Pancreas (tissue), 10 donors: ENCODE data around the gene STAT5B. TPM values are rescaled to one million over a fixed set of nuclear protein-coding genes. Genes with fewer than 3 reads are reported as not detected.

Source experiments
- ATAC-seq, 4 donors: fragments of 200-7000 bp; cut with Tn5 transposase; one replicate each; pipeline versions ENCODE4 v1.8.0 to v1.9.1; 2020; ENCODE audit warnings: mild to moderate bottlenecking in 4 of 4, moderate library complexity in 4 of 4
- DNase-seq, 6 donors: peaks; one replicate each; pipeline ENCODE4 v3.0.0-alpha.2; 2020
- FAIRE-seq: peaks from 2 replicates; lab custom pipeline; 2012; peaks lifted over from hg19 to GRCh38; lab: Jason Lieb, UNC
- H3K27ac ChIP-seq, 4 donors: fragments of 200-600 bp; sonication (generic); 1 replicate in 3 of 4; 2 replicates in 1 of 4; pipeline versions ENCODE4 v1.5.0 to v1.8.0; 2020
- H3K27me3 ChIP-seq, 4 donors: fragments of 200-600 bp; one replicate each; pipeline ENCODE4 v1.8.0; 2021
- H3K36me3 ChIP-seq, 3 donors: fragments of 200-600 bp; sonication (generic) in 1 of 3; one replicate each; pipeline versions ENCODE4 v1.5.0 to v1.8.0; 2020 to 2021
- H3K4me1 ChIP-seq, 3 donors: fragments of 200-600 bp; one replicate each; pipeline ENCODE4 v1.8.0; 2021
- H3K4me3 ChIP-seq, 4 donors: fragments of 200-600 bp; sonication (generic) in 2 of 4; one replicate each; pipeline versions ENCODE4 v1.5.0 to v1.8.0; 2020 to 2021
- H3K9me3 ChIP-seq, 4 donors: fragments of 200-600 bp; one replicate each; pipeline ENCODE4 v1.8.0; 2021
- WGBS, 2 donors: extraction: QIAGEN DNeasy Blood & Tissue Kit; methylation state at CpG; one replicate each; pipeline ENCODE4 v1.1.7; 2013; 5-methylcytosine and 5-hydroxymethylcytosine counted together
- intact Hi-C, 3 donors: fragments of 100-400 bp; cut with DNase I; formaldehyde crosslinking; loops; one replicate each; pipeline versions ENCODE4 v1.11.1 to v1.14.2; 2022
- polyA plus RNA-seq, 2 donors: library from polyadenylated mRNA; stranded (reverse); fragments of 200-250 nt; gene quantifications; one replicate each; pipeline ENCODE4 v1.2.3, GENCODE V29; 2013
- total RNA-seq, 6 donors: library from RNA; stranded (reverse); fragmentation: NEBNext Ultra II Directional in 4 of 6; extraction: Animal tissue kit (Norgen Biotek cat#: 25700) in 4 of 6; gene quantifications; one replicate each; pipeline versions ENCODE4 v1.2.1 to v1.2.4, GENCODE V29; 2021 to 2023
- TF ChIP-seq, protein P1 (sequence below), 4 donors: fragments of 200-600 bp; sonication (generic) in 3 of 4; IDR thresholded peaks; one replicate each; pipeline versions ENCODE4 v1.5.0 to v1.8.0; 2021; ENCODE audit warnings: antibody characterized with exemption in 4 of 4
- donor health status: healthy with polysubstance abuse.
- donor health status: DM: no; HTN: no; CAD: no; lungs with moderate emphysema.
- donor health status: DM: no; HTN: no; CAD: no.
- donor health status: control.
- donor health status: control.
- donor health status: Bipolar disorder and iron deficiency.
- donor health status: DM: yes; HTN: yes; CAD: no.
- donor health status: DM: no; HTN: no; CAD: no.
- donor health status: DM: no; HTN: no; CAD: no.
- donor health status: DM: yes; HTN: yes; CAD: no.

STAT5B gene
- total and polyA plus RNA-seq, 8 donors: 17.9 to 27.5 (median 24.1) TPM

DNA sequence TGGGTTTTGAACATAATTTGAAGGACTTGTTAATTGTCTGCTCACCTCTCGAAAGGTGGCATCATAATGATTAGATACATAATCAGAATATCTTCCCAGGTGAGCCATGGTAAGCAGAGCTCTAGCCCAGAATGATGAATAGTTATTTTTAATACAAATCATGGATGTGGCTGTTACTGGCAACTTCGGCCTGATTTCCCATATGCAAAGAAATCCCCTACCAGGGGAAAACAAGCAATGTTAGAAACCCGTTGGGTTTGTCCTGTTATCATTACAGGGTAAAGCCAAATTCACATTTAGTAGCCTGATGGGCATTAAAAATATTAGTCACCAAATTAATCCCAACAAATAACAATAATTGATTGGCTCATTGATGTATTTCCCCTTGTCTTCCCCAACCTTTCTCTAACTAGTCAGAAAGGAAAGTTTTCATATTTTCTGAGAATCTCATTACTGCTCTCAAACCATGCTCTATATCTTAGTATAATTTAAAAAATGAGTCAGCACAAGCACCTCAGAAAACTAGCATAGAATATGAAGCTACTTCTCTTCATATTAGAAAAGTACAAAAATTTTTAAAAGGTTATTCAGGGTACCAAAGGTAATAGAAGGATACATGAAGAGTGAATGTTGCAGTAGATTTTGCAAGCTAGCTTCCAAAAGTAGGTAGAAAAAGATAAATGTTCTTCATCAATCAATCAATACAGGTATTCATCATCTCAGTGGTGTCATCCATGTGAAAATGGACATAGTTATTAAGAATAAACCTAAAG, 5.0 kb downstream of the STAT5B start:
- H3K27ac ChIP-seq: no peak overlapping the region
- no peak for ATAC-seq
- no peaks in the 10 kb centered on the region for H3K36me3 ChIP-seq
- TF ChIP-seq, protein P1, sequence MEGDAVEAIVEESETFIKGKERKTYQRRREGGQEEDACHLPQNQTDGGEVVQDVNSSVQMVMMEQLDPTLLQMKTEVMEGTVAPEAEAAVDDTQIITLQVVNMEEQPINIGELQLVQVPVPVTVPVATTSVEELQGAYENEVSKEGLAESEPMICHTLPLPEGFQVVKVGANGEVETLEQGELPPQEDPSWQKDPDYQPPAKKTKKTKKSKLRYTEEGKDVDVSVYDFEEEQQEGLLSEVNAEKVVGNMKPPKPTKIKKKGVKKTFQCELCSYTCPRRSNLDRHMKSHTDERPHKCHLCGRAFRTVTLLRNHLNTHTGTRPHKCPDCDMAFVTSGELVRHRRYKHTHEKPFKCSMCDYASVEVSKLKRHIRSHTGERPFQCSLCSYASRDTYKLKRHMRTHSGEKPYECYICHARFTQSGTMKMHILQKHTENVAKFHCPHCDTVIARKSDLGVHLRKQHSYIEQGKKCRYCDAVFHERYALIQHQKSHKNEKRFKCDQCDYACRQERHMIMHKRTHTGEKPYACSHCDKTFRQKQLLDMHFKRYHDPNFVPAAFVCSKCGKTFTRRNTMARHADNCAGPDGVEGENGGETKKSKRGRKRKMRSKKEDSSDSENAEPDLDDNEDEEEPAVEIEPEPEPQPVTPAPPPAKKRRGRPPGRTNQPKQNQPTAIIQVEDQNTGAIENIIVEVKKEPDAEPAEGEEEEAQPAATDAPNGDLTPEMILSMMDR (IDR thresholded peaks at IDR 0.05): no peak
- no peak for FAIRE-seq
- H3K4me1 ChIP-seq: peaks cover 0 to 12% (median 0%) of the 10 kb centered on the region in 3 donors
- DNase-seq: no peak
- intact Hi-C loops: no loop called here
- H3K27me3 ChIP-seq: no peaks in the 10 kb centered on the region
- no peak overlapping the region for H3K4me3 ChIP-seq
- H3K9me3 ChIP-seq: no peaks in the 10 kb centered on the region
- 72 to 77% methylated on average over 3 of the region's 3 CpGs for WGBS, 2 donors

DNA sequence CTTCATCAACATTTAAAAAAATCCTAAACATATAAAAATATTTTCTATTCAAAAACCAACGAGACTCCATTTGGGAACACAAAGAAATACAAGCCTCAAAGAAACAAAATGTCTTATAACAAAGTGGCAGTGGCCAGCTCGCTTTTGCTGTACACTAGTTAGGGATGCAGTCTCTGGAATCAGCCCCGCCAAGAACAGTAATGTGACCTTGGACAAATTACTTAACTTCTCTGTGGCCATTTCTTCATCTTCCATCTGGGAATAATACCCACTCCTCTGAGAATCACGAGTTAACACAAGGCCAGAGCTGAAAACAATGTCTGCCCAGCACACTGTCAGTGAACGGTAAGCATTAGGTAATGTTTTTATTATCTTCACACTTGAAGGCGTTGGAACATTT, 5.6 kb downstream of the STAT5B start:
- TF ChIP-seq, protein P1 (IDR thresholded peaks at IDR 0.05): no peak
- WGBS, 2 donors: 57 to 59% methylated on average over 6 of the region's 6 CpGs
- ATAC-seq (peak in 2 of 4 donors; percentile 35 to 40), FAIRE-seq (no peak), DNase-seq (no peak)
- Histone ChIP-seq H3K9me3 (no peaks in the 10 kb centered on the region), H3K36me3 (no peaks in the 10 kb centered on the region), H3K27me3 (no peaks in the 10 kb centered on the region), H3K4me1 (peaks cover 0 to 12% (median 0%) of the 10 kb centered on the region in 3 donors), H3K4me3 (no peak overlapping the region), H3K27ac (no peak overlapping the region)
- intact Hi-C loops: no loop called here

DNA sequence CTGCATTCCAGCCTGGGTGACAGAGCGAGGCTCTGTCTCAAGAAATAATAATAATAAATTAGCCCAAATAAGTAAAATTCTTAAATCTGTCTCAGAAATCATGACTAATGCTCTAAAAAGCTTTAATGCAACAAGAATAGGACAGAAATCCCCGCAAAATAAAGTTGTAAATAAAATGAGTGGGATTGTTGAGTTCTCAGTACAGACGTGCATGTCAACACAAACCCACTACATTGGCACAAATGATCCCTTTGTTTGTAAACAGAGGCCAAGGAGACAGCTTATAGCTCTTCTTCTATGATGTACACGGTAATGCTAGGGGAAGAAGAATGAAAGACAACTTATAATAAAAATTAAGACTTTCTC, 6.0 kb downstream of the STAT5B start:
- DNase-seq: no peak
- Histone ChIP-seq H3K9me3 (no peaks in the 10 kb centered on the region), H3K36me3 (no peaks in the 10 kb centered on the region), H3K27ac (no peak overlapping the region), H3K27me3 (no peaks in the 10 kb centered on the region), H3K4me3 (no peak overlapping the region), H3K4me1 (peaks cover 0 to 11% (median 0%) of the 10 kb centered on the region in 3 donors)
- FAIRE-seq: no peak
- intact Hi-C loops: no loop called here
- ATAC-seq: no peak
- TF ChIP-seq, protein P1 (IDR thresholded peaks at IDR 0.05): no peak
- 82 to 94% methylated on average over 4 of the region's 4 CpGs for WGBS, 2 donors

DNA sequence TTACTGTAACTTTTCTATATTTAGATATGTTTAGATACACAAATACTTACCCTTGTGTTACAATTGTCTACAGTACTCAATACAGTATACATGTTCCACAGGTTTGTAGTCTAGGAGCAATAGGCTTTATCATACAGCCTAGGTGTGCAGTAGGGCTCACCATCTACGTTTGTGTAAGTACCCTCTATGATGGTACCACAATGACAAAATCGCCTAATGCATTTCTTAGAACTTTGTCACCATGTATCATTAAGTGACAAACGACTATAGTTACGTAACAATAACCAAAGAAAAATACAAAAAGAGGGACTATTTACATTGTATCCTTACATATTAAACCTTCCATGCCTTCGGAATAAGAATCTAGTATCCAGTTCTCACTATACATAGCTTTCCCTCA, 8.0 kb downstream of the STAT5B start:
- TF ChIP-seq, protein P1 (IDR thresholded peaks at IDR 0.05): no peak
- no peak for ATAC-seq
- Histone ChIP-seq H3K36me3 (no peaks in the 10 kb centered on the region), H3K4me1 (peaks cover 0 to 2% (median 0%) of the 10 kb centered on the region in 3 donors), H3K27ac (no peak overlapping the region), H3K27me3 (no peaks in the 10 kb centered on the region), H3K4me3 (no peak overlapping the region), H3K9me3 (no peaks in the 10 kb centered on the region)
- no peak for DNase-seq
- intact Hi-C loops: no loop called here
- 83 to 85% methylated on average over 5 of the region's 5 CpGs for WGBS, 2 donors
- FAIRE-seq: no peak
